Neutrophil (primary cell): ENCODE measurements around the gene EMSY.

ENCODE experiments used
- H3K27ac ChIP-seq: fragments of 200-600 bp; sonication (generic); 2 replicates; pipeline ENCODE4 v1.5.1; 2016; ENCODE audit warnings: mild to moderate bottlenecking, moderate library complexity
- H3K27me3 ChIP-seq: fragments of 200-600 bp; sonication (generic); 2 replicates; pipeline ENCODE4 v1.6.0; 2016; ENCODE audit warnings: mild to moderate bottlenecking
- H3K36me3 ChIP-seq: fragments of 200-600 bp; sonication (generic); 2 replicates; pipeline ENCODE4 v1.5.1; 2017
- H3K4me1 ChIP-seq, 2 experiments: fragments of 200-600 bp in 1 of 2; sonication (generic) in 1 of 2; 1 replicate in 1 of 2; 2 replicates in 1 of 2; pipeline versions ENCODE4 v1.5.1 to v1.6.1; 2013 to 2016; ENCODE audit warnings: low read depth in 1 of 2, low read length in 1 of 2, mild to moderate bottlenecking in 1 of 2, moderate library complexity in 1 of 2; ENCODE audit not compliant: control insufficient read depth in 1 of 2, insufficient read depth in 1 of 2
- H3K4me3 ChIP-seq, 2 experiments: fragments of 200-600 bp in 1 of 2; sonication (generic) in 1 of 2; 1 replicate in 1 of 2; 2 replicates in 1 of 2; pipeline ENCODE4 v1.5.1; 2013 to 2016; ENCODE audit warnings: low read depth in 1 of 2, low read length in 1 of 2, mild to moderate bottlenecking in 1 of 2, moderate library complexity in 1 of 2
- H3K9me3 ChIP-seq: fragments of 200-600 bp; sonication (generic); 2 replicates; pipeline ENCODE4 v1.5.1; 2016
- TF ChIP-seq, protein P1 (sequence below): fragments of 200-600 bp; sonication (generic); IDR thresholded peaks from 2 replicates; pipeline ENCODE4 v1.5.1; 2016; ENCODE audit warnings: antibody characterized with exemption

Gene EMSY

DNA sequence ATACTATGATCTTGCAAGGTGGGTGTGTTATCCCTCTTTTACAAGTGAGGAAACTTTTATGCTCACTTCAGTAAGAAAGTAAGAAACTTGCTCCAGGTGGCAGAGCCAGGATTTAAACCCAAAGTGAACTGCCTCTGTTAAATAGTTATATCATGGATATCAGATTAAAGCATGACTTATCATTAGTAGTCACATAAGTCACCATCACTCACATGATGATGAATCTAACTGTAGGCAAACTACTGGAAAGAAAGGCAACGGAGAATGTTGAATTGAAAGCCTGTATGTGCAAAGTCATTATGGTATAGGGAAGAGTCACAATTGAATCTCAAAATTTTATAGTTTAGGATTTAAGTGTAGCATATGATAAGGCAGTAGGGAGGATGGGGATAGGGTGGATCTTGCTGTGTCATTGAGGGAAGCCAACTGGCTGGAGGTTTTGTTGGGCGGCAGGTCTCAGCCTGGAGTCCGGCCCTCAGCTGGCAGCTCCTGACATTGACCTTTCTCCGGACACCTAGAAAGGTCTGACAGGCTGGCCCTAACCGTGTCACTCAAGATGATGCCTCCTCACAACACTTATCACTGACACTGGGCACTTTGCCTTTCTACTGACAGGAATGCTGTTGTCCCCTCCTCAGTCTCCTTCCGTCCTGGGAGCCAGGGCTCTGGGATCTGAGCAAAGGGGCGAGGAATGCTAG lies 98.3 kb downstream of the EMSY start:
- Histone ChIP-seq H3K9me3 (no peaks in the 10 kb centered on the region), H3K27ac (no peak overlapping the region), H3K27me3 (no peaks in the 10 kb centered on the region), H3K4me1 (no peaks in the 10 kb centered on the region), H3K36me3 (peaks cover 95% of the 10 kb centered on the region), H3K4me3 (no peak overlapping the region)
- TF ChIP-seq, protein P1, sequence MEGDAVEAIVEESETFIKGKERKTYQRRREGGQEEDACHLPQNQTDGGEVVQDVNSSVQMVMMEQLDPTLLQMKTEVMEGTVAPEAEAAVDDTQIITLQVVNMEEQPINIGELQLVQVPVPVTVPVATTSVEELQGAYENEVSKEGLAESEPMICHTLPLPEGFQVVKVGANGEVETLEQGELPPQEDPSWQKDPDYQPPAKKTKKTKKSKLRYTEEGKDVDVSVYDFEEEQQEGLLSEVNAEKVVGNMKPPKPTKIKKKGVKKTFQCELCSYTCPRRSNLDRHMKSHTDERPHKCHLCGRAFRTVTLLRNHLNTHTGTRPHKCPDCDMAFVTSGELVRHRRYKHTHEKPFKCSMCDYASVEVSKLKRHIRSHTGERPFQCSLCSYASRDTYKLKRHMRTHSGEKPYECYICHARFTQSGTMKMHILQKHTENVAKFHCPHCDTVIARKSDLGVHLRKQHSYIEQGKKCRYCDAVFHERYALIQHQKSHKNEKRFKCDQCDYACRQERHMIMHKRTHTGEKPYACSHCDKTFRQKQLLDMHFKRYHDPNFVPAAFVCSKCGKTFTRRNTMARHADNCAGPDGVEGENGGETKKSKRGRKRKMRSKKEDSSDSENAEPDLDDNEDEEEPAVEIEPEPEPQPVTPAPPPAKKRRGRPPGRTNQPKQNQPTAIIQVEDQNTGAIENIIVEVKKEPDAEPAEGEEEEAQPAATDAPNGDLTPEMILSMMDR, result no peak

GRCh38 chr11:76550781-76551180 lies 106.0 kb downstream of the EMSY start:
- Histone ChIP-seq H3K27ac (no peak overlapping the region), H3K27me3 (no peaks in the 10 kb centered on the region), H3K36me3 (peaks cover 46% of the 10 kb centered on the region), H3K4me1 (no peaks in the 10 kb centered on the region), H3K9me3 (no peaks in the 10 kb centered on the region), H3K4me3 (no peak overlapping the region)
- TF ChIP-seq, protein P1, result no peak

GRCh38 chr11:76551400-76551799 lies 106.6 kb downstream of the EMSY start:
- H3K9me3 ChIP-seq, result no peaks in the 10 kb centered on the region
- TF ChIP-seq, protein P1, result no peak
- no peak overlapping the region for H3K27ac ChIP-seq
- H3K27me3 ChIP-seq, result no peaks in the 10 kb centered on the region
- H3K36me3 ChIP-seq, result peaks cover 40% of the 10 kb centered on the region
- H3K4me3 ChIP-seq, result no peak overlapping the region
- H3K4me1 ChIP-seq, result no peaks in the 10 kb centered on the region

GRCh38 chr11:76552987-76553386 lies 108.2 kb downstream of the EMSY start:
- H3K27ac ChIP-seq, result no peak overlapping the region
- no peaks in the 10 kb centered on the region for H3K9me3 ChIP-seq
- no peak overlapping the region for H3K4me3 ChIP-seq
- TF ChIP-seq, protein P1, result no peak
- no peaks in the 10 kb centered on the region for H3K27me3 ChIP-seq
- peaks cover 25% of the 10 kb centered on the region for H3K36me3 ChIP-seq
- no peaks in the 10 kb centered on the region for H3K4me1 ChIP-seq

DNA sequence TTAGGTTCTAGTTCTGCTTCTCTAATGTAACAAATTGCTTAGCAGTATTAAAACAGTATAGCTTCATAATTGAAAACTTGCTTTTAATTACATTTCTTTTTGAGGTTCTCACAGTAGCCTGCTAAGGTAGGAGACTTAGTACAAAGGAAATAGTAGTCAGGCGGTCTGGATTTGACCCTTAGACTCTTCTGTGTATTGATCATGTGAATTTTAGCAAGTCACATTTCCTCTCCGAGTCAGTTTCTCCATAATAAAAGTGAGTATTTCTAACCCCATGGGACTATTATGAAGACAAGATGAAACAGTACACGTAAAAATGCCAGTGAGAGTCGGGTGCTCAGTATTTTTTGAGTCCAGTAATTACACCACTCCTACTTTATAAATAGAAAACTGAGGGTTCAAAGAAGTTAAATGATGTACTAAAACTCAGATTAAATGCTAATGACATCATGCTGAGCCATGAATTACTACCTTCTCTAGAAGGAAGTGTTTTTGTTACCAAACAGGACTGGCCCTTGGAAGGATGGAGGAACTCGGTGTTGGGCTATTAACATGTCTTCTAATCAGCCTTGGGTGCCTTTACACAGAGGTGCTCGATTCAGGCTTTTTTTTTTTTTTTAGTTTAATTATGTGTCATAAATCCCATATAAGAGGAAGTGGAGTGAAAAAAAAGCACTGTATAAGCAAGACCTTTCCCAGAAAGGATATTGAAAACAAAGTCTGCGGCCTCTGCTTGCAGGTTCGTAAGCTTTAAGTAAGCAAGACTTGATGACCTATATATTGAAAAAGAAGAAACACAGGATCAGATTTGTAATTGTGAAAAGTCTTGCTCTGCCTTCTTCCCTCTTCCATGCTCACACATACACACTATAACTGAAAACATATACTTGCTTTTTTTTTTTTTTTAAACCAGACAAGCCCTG lies 109.0 kb downstream of the EMSY start:
- Histone ChIP-seq H3K36me3 (peaks cover 17% of the 10 kb centered on the region), H3K27ac (no peak overlapping the region), H3K4me1 (no peaks in the 10 kb centered on the region), H3K27me3 (peaks cover 5% of the 10 kb centered on the region), H3K4me3 (no peak overlapping the region), H3K9me3 (no peaks in the 10 kb centered on the region)
- TF ChIP-seq, protein P1, result no peak
